ENCODE measurements around the gene CYP51A1.

Gene CYP51A1

DNA sequence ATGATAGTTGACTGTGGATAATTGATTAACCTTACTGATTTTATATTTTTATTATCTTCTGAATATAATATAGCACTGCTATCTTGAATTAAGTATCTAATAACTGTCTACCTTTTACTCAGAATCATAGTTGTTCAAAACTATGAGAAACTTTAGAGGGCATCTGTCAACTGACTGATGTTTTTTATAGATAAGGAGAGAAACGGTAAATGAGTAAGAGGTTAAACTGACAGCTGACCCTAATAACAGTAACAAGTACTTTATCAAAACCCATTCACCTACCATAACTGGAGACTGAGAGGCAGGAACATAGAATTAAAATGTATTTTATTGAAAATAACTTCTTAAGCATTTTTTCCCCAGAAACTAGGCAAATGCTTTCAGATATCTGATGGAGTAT lies 62.2 kb downstream of the CYP51A1 start:
- TF ChIP-seq EP300 (IDR thresholded peaks at IDR 0.05; ENCODE audit: borderline replicate concordance) (no peak), CEBPB (IDR thresholded peaks at IDR 0.05) (no peak), TAF1 (IDR thresholded peaks at IDR 0.05; ENCODE audit: low read depth) (no peak)
- TF ChIP-seq, protein P1, sequence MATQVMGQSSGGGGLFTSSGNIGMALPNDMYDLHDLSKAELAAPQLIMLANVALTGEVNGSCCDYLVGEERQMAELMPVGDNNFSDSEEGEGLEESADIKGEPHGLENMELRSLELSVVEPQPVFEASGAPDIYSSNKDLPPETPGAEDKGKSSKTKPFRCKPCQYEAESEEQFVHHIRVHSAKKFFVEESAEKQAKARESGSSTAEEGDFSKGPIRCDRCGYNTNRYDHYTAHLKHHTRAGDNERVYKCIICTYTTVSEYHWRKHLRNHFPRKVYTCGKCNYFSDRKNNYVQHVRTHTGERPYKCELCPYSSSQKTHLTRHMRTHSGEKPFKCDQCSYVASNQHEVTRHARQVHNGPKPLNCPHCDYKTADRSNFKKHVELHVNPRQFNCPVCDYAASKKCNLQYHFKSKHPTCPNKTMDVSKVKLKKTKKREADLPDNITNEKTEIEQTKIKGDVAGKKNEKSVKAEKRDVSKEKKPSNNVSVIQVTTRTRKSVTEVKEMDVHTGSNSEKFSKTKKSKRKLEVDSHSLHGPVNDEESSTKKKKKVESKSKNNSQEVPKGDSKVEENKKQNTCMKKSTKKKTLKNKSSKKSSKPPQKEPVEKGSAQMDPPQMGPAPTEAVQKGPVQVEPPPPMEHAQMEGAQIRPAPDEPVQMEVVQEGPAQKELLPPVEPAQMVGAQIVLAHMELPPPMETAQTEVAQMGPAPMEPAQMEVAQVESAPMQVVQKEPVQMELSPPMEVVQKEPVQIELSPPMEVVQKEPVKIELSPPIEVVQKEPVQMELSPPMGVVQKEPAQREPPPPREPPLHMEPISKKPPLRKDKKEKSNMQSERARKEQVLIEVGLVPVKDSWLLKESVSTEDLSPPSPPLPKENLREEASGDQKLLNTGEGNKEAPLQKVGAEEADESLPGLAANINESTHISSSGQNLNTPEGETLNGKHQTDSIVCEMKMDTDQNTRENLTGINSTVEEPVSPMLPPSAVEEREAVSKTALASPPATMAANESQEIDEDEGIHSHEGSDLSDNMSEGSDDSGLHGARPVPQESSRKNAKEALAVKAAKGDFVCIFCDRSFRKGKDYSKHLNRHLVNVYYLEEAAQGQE (IDR thresholded peaks at IDR 0.05; ENCODE audit: low read depth): no peak

DNA sequence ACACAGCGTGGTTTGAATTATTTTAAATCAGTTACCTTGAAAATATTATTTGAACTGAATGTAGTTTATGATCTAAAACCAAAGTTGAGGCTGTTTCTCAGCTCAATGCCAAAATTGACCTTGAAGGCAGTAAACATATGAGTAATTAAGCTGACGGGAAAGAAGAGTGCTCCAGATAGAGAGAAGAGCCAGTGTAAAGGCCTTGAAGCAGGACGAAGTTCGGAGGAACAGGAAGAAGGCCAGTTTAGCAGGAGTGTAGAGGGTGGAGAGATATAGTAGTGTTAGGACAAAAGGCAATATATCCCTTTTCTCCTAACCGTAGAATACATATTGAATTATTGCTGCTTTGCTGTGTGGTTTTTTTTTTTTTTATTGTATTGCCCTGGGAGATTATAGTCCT lies 63.2 kb downstream of the CYP51A1 start:
- TF ChIP-seq FOXM1 (IDR thresholded peaks at IDR 0.05; ENCODE audit: borderline replicate concordance, low read depth) (no peak), CREB1 (IDR thresholded peaks at IDR 0.05; ENCODE audit: low read depth) (no peak), RAD21 (IDR thresholded peaks at IDR 0.05; ENCODE audit: low read depth) (no peak), ZBTB7A (IDR thresholded peaks at IDR 0.05; ENCODE audit: low read depth) (no peak), CEBPB (IDR thresholded peaks at IDR 0.05) (no peak), EP300 (IDR thresholded peaks at IDR 0.05; ENCODE audit: borderline replicate concordance) (no peak)
- TF ChIP-seq, protein P2, sequence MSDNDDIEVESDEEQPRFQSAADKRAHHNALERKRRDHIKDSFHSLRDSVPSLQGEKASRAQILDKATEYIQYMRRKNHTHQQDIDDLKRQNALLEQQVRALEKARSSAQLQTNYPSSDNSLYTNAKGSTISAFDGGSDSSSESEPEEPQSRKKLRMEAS (IDR thresholded peaks at IDR 0.05): no peak
- TF ChIP-seq, protein P1 (IDR thresholded peaks at IDR 0.05; ENCODE audit: low read depth): no peak

DNA sequence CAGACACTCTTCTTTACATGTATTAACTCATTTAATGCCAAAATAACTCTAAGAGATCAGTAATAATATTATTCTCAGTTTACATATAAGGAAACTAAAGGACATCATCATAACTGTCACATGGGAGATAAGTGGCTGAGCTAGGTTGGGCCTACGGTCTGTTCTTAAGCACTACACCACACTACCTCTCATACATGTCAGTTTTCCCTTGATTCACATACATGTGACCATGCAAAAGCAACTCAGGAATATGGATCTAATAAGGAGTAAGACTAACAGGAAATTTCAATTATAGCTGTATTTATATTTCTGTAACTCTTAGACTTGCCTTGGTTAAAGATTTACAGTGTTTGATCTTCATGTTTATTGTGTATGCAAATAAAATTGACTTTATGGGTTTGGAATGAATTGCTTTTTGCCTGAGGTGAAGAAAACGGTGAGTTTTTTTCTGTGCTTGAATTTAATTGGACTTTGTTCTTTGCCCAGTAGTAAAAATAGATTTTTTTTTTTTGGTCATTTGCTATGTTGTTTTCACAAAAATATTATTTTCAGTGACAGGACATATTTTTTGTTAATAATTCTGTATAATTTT lies 69.7 kb downstream of the CYP51A1 start:
- TF ChIP-seq, protein P3, sequence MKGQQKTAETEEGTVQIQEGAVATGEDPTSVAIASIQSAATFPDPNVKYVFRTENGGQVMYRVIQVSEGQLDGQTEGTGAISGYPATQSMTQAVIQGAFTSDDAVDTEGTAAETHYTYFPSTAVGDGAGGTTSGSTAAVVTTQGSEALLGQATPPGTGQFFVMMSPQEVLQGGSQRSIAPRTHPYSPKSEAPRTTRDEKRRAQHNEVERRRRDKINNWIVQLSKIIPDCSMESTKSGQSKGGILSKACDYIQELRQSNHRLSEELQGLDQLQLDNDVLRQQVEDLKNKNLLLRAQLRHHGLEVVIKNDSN (IDR thresholded peaks at IDR 0.05): no peak
- TF ChIP-seq EGR1 (IDR thresholded peaks at IDR 0.05): no peak
- TF ChIP-seq EP300 (IDR thresholded peaks at IDR 0.05; ENCODE audit: borderline replicate concordance): no peak
- no peak for TF ChIP-seq CEBPB (IDR thresholded peaks at IDR 0.05)
- no peak for TF ChIP-seq FOXM1 (IDR thresholded peaks at IDR 0.05; ENCODE audit: borderline replicate concordance, low read depth)
- no peak for TF ChIP-seq TEAD4 (IDR thresholded peaks at IDR 0.05)
- no peak for TF ChIP-seq ZBTB7A (IDR thresholded peaks at IDR 0.05; ENCODE audit: low read depth)

All from Ishikawa (cell line).